Prostate gland (tissue), 2 donors: ENCODE measurements around the gene ADRM1. TPM values are rescaled to one million over a fixed set of nuclear protein-coding genes. Genes with fewer than 3 reads are reported as not detected.

Source experiments
- DNase-seq: peaks from one replicate; pipeline ENCODE4 v3.0.0-alpha.2; 2019; ENCODE audit warnings: low spot score
- H3K27ac ChIP-seq, 2 donors: fragments of 200-600 bp; sonication (generic); 2 replicates each; pipeline ENCODE4 v1.5.1; 2017 to 2019
- H3K27me3 ChIP-seq: fragments of 200-600 bp; sonication (generic); replicated peaks from 2 replicates; pipeline ENCODE4 v1.5.1; 2019; ENCODE audit not compliant: insufficient read depth
- H3K36me3 ChIP-seq, 2 donors: fragments of 200-600 bp; sonication (generic); 1 replicate in 1 of 2; 2 replicates in 1 of 2; pipeline versions ENCODE4 v1.5.1 to v1.8.1; 2017 to 2019
- H3K4me1 ChIP-seq: fragments of 200-600 bp; sonication (generic); replicated peaks from 2 replicates; pipeline ENCODE4 v1.5.1; 2019
- H3K4me3 ChIP-seq, 2 donors: fragments of 200-600 bp; sonication (generic); 2 replicates each; pipeline ENCODE4 v1.5.1; 2017 to 2019
- H3K9me3 ChIP-seq: fragments of 200-600 bp; sonication (generic); 2 replicates; pipeline ENCODE4 v1.5.1; 2017
- CTCF ChIP-seq, 4 experiments: fragments of 200-600 bp in 2 of 4; fragments of 450-650 bp in 2 of 4; sonication (generic) in 2 of 4; IDR thresholded peaks; 1 replicate in 3 of 4; 2 replicates in 1 of 4; pipeline ENCODE4 v1.5.1; 2016 to 2019; ENCODE audit warnings: antibody characterized with exemption in 4 of 4, mild to moderate bottlenecking in 2 of 4, moderate library complexity in 2 of 4
- POLR2A ChIP-seq: fragments of 450-650 bp; IDR thresholded peaks from one replicate; pipeline ENCODE4 v1.6.1; 2016; ENCODE audit warnings: antibody characterized with exemption, mild to moderate bottlenecking
- POLR2AphosphoS5 ChIP-seq: sonication (generic); formaldehyde crosslinking; IDR thresholded peaks from one replicate; pipeline ENCODE4 v1.6.1; 2017; ENCODE audit warnings: antibody characterized with exemption
- WGBS: methylation state at CpG from one replicate; pipeline ENCODE4 v1.1.5; 2018; 5-methylcytosine and 5-hydroxymethylcytosine counted together
- intact Hi-C: fragments of 100-400 bp; cut with DNase I; formaldehyde crosslinking; loops from one replicate; pipeline ENCODE4 v1.14.2; 2022
- total RNA-seq, 2 donors: library from RNA; depleted of rRNA; stranded (reverse); fragments of >200 nt; gene quantifications; one replicate each; pipeline ENCODE4 v1.1.0, GENCODE V29; 2016

The ADRM1 gene
- total RNA-seq, 2 donors from 2014 or later, result 149 to 207 TPM

GRCh38 chr20:62315773-62316172 is 13.0 kb downstream of the ADRM1 start:
- Histone ChIP-seq H3K27me3 (no peaks in the 10 kb centered on the region), H3K9me3 (no peaks in the 10 kb centered on the region), H3K4me3 (no peak overlapping the region), H3K27ac (no peak overlapping the region), H3K4me1 (no peaks in the 10 kb centered on the region), H3K36me3 (peaks cover 14 to 19% of the 10 kb centered on the region in 2 donors)
- TF ChIP-seq POLR2AphosphoS5 (no peak), CTCF (IDR thresholded peaks at IDR 0.05) (no peak), POLR2A (no peak)
- DNase-seq, result no peak
- intact Hi-C loops, result no loop called here
- WGBS, result 93% methylated on average over 6 of the region's 12 CpGs

- DNase-seq, result peak; percentile 70
- intact Hi-C loops, result no loop called here
- Histone ChIP-seq H3K27ac (no peak overlapping the region), H3K4me1 (no peaks in the 10 kb centered on the region), H3K27me3 (no peaks in the 10 kb centered on the region), H3K36me3 (peaks cover 14 to 19% of the 10 kb centered on the region in 2 donors), H3K9me3 (no peaks in the 10 kb centered on the region), H3K4me3 (no peak overlapping the region)
- 59% methylated on average over 40 of the region's 40 CpGs for WGBS
- TF ChIP-seq POLR2A (no peak), CTCF (IDR thresholded peaks at IDR 0.05) (no peak), POLR2AphosphoS5 (no peak)
Measured at GRCh38 chr20:62316331-62317166, 13.8 kb downstream of the ADRM1 start.

GRCh38 chr20:62317167-62317655 is 14.4 kb downstream of the ADRM1 start:
- intact Hi-C loops, result no loop called here
- H3K36me3 ChIP-seq, result peaks cover 14 to 19% of the 10 kb centered on the region in 2 donors
- TF ChIP-seq CTCF (IDR thresholded peaks at IDR 0.05) (no peak), POLR2AphosphoS5 (no peak), POLR2A (no peak)
- H3K27ac ChIP-seq, result peak overlapping the region in 1 of 2 donors; percentile 31
- H3K4me1 ChIP-seq, result no peaks in the 10 kb centered on the region
- 48% methylated on average over 12 of the region's 18 CpGs for WGBS
- no peak overlapping the region for H3K4me3 ChIP-seq
- H3K27me3 ChIP-seq, result no peaks in the 10 kb centered on the region
- H3K9me3 ChIP-seq, result no peaks in the 10 kb centered on the region
- DNase-seq, result no peak

GRCh38 chr20:62318400-62319345 is 15.9 kb downstream of the ADRM1 start:
- H3K4me1 ChIP-seq, result no peaks in the 10 kb centered on the region
- 87% methylated on average over 31 of the region's 36 CpGs for WGBS
- no peak for DNase-seq
- no peaks in the 10 kb centered on the region for H3K9me3 ChIP-seq
- H3K36me3 ChIP-seq, result peaks cover 0 to 19% of the 10 kb centered on the region in 2 donors
- H3K27ac ChIP-seq, result no peak overlapping the region
- H3K4me3 ChIP-seq, result no peak overlapping the region
- TF ChIP-seq CTCF (IDR thresholded peaks at IDR 0.05) (no peak), POLR2A (no peak)
- intact Hi-C loops, result no loop called here
- H3K27me3 ChIP-seq, result no peaks in the 10 kb centered on the region
